HG02981 (cell line): ENCODE measurements around the gene TSPYL4.

Experiments used
- ATAC-seq: cut with Tn5 transposase; IDR thresholded peaks from one replicate; pipeline ENCODE4 v1.9.1; 2021; ENCODE audit warnings: mild to moderate bottlenecking, moderate library complexity; ENCODE audit not compliant: unreplicated experiment

Gene TSPYL4

GRCh38 chr6:116271149-116271708, 17.4 kb upstream of the TSPYL4 start:
- ATAC-seq = no peak

- ATAC-seq = peak; percentile 90
Measured at GRCh38 chr6:116268589-116269293, 14.9 kb upstream of the TSPYL4 start.

- peak; percentile 15 for ATAC-seq
Measured at GRCh38 chr6:116267836-116268588, 14.1 kb upstream of the TSPYL4 start.

GRCh38 chr6:116266803-116267202, 12.9 kb upstream of the TSPYL4 start:
- ATAC-seq = no peak

GRCh38 chr6:116265041-116265829, 11.4 kb upstream of the TSPYL4 start:
- no peak for ATAC-seq

- ATAC-seq = no peak
Measured at GRCh38 chr6:116263353-116263752, 9.5 kb upstream of the TSPYL4 start.

- no peak for ATAC-seq
Measured at GRCh38 chr6:116258520-116258919, 4.6 kb upstream of the TSPYL4 start.

GRCh38 chr6:116256694-116257093, 2.8 kb upstream of the TSPYL4 start:
- no peak for ATAC-seq

- ATAC-seq = no peak
Measured at GRCh38 chr6:116255246-116255800, 1.4 kb upstream of the TSPYL4 start.

- ATAC-seq = peak; percentile 17
Measured at GRCh38 chr6:116254297-116255056, 602 bp upstream of the TSPYL4 start.

- ATAC-seq = no peak
Measured at GRCh38 chr6:116253188-116253504, 729 bp downstream of the TSPYL4 start.

GRCh38 chr6:116251568-116252384, 2.1 kb downstream of the TSPYL4 start:
- ATAC-seq = no peak

GRCh38 chr6:116248577-116248976, 5.3 kb downstream of the TSPYL4 start:
- no peak for ATAC-seq

GRCh38 chr6:116247285-116247684, 6.6 kb downstream of the TSPYL4 start:
- ATAC-seq = no peak

GRCh38 chr6:116246089-116246488, 7.8 kb downstream of the TSPYL4 start:
- no peak for ATAC-seq

GRCh38 chr6:116244284-116244683, 9.6 kb downstream of the TSPYL4 start:
- no peak for ATAC-seq

GRCh38 chr6:116239856-116240255, 14.0 kb downstream of the TSPYL4 start:
- ATAC-seq = no peak

GRCh38 chr6:116239256-116239655, 14.6 kb downstream of the TSPYL4 start:
- no peak for ATAC-seq

GRCh38 chr6:116238083-116238482, 15.8 kb downstream of the TSPYL4 start:
- ATAC-seq = no peak

- no peak for ATAC-seq
Measured at GRCh38 chr6:116234689-116235088, 19.2 kb downstream of the TSPYL4 start.
